Stimulated activated naive CD4-positive, alpha-beta T cell treated with Interleukin-2 at 50 U/mL for 16 hours (primary cell): ENCODE data around the gene FLYWCH1.

Source experiments
- DNase-seq: peaks from one replicate; lab custom pipeline; 2025; lab: John Stamatoyannopoulos, UW

Gene FLYWCH1

DNA sequence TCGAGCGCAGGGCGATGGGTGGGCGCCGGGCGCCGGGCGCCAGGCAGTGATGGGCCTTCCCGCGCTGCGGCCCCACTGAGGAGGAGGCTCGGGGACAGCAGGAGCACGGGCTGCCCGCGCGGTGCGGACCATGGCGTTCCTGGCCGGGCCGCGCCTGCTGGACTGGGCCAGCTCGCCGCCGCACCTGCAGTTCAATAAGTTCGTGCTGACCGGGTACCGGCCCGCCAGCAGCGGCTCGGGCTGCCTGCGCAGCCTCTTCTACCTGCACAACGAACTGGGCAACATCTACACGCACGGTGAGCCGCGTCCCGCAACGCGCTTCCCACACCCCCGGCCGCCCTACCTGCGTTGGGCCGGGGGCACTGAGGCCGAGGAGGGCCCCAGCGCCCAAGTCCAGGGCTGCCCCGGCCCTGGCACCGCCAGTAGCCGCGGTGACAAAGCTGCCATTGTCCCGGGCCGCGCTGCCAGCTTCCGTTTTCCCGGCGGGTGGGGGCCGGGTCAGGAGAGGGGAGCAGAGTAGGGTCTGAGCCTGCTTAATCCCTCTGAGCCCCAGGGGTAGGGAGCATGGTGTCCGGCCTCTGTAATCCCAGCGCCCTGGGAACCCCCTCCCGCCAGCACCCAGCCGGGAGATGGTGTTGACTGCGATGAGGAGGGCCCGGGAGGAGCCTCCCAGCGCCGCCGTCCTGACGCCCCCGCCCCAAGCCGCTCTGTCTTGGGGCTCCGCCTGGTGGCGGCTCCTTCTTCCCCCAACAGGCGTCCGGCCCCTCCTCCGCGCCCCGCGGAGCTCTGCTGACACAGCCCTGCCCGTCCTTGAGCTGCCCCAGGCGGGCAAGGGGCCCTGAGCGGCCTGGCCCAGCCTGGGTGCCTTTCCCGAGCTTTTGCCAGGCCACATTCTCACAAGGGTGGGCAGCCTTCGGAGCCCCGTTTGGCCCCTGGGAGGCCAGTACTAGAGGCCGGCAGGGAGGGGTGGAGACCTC, 58.1 kb downstream of the FLYWCH1 start:
- DNase-seq: peak; percentile 71

DNA sequence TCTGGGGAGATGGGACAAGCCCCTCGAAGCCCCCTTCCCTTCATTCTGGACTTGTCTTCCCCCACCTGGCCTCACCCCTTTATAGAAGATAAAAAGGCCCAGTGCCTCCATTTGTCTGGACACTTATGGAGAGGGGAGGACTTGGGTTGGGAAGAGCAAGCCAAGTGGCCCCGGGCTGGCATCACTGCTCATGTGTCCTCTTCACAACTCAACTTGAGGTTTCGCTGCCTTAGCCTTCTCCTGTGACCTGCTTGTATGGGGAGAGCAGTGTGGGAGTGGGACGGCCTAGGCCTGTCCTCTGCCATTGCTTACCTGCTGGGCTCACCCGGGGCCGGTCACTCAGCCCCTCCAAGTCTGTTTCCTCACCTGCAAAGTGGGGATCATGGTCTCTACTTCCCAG, 58.8 kb downstream of the FLYWCH1 start:
- no peak for DNase-seq

DNA sequence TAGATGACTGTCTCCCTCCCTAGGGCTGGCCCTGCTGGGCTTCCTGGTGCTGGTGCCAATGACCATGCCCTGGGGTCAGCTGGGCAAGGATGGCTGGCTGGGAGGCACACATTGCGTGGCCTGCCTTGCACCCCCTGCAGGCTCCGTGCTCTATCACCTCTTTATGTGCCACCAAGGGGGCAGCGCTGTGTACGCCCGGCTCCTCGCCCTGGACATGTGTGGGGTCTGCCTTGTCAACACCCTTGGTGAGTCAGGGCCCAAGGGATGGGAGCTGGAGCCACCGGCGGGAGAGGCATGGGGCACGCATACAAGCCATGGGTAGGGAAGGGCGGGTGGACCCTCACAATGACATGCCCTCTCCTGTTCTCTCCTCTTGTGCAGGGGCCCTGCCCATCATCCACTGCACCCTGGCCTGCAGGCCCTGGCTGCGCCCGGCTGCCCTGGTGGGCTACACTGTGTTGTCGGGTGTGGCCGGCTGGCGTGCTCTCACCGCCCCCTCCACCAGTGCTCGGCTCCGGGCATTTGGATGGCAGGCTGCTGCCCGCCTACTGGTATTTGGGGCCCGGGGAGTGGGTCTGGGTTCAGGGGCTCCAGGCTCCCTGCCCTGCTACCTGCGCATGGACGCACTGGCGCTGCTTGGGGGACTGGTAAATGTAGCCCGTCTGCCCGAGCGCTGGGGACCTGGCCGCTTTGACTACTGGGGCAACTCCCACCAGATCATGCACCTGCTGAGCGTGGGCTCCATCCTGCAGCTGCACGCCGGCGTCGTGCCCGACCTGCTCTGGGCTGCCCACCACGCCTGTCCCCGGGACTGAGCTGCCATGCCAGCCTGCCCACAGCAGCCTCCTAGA, 59.6 kb downstream of the FLYWCH1 start:
- DNase-seq: no peak

DNA sequence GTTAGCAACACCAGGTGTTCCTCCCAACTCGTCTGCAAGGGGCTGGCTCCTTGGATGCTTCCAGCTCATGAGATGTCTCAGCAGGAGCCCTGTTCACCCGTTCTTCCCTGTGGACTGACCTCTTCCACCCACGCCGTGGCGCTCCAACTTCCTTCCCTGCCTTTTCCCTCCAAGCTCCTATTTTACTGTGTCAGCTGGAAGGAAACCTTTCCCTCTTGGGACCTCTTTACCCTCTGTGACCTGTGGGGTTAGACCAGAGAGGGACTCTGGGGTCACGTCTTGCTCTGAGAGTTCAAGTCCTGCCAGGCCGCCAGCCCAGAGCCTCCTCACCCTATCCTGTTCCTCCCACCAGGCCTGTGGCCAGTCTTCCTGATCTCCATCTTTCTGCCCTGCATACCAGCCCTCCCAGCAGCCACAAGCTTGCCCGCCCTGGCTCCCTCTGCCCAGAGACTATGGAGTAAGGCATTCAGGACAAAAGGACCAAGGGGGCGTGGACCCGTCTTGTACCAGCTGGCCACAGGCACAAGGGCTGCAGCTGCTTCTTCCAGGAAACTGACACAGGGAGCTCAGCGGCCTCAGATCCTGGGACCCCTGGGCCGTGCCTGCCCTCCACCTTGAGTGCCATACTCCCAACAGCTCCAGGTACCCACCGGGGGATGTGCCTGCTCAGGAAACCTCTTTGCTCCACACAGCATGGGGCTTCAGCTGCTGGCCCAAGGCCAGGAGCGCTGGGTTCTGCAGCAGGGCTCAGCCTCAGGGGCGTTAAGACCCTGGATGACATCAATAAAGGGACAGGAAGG, 60.5 kb downstream of the FLYWCH1 start:
- DNase-seq: no peak

DNA sequence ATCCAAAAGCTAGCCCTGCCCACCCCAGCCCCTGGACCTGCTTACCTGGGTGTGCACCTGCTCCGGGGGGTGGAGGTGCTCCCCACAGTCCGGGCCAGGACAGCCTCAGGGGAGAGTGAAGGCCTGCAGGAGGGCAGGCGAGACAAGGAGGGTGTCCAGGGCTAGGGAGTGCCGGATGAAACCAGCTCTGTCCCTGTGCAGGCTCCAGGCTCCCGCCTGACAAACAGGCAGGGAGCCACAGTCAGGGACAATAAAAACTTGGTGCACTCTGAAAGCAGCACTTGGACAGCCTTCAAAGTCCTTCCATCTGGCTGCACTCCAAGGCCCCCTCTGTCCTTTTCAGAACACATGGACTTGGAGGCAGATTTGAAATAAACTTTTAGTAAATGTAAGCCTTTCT, 61.4 kb downstream of the FLYWCH1 start:
- no peak for DNase-seq

DNA sequence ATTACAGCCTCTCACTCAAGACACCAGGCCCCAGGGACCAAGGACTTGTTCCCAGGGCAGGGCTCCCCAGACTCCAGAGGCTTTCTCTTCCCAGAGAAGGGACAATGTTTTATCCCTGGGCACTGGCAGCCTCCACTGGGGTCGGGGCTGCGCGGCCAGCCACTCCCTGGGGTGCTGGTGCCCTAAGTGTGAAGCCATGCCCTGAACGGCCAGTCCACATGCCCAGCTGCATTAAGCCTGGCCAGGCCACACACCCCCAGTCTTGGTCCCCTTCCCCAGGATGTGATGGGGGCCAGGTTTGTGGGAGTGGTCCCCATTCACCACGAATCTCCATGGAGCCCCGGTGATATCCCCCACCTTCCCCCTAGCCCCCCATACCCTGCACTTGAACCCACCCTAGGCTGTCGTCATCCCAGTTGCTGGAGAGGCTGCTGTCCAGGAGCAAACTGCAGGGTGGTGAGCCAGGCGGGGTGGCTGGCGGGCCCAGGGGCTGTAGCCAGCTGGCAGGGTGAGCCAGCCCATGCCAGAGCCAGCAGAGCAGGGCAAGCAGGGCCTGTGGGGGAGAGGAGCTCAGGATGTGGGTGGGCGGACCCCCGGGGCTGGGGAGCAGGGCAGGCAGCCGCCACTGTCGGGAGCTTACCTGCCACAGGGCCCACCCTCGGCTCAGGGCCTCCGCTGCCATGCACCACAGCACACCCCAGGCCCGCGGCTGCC, 62.0 kb downstream of the FLYWCH1 start:
- DNase-seq: no peak

DNA sequence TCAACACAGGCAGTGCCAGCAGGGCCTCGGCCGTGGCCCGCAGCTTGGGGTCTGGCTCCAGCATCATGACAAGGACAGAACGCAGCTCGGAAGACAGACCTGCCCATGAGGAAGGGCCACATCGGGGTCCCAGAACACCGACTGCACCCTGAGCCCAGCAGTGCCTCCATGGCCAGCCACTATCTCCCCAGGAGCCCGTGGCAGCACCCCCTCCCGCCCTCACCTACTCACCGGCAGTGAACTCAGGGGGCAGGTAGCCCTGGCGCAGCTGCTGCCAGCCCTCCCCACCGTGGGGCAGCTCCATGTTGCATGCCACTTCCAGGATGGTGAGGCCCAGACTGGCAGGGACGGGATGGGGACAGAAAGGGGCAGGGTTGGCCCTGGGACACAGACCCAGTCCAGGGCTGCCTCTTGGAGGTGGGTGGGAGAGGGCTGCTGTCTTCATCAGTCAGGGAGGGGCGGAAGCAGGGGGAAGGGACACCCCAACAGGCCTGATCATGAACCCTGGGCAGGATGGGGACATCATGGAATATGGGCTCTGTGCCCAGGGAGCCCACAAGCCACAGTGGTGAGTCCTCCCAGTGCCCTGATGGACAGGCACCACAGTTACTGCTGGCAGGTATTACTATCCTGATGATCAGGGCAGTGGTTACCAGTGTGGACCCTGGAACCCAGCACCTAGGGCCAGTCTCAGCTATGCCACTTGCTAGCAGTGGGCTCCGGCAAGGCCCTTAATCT, 62.8 kb downstream of the FLYWCH1 start:
- DNase-seq: no peak

DNA sequence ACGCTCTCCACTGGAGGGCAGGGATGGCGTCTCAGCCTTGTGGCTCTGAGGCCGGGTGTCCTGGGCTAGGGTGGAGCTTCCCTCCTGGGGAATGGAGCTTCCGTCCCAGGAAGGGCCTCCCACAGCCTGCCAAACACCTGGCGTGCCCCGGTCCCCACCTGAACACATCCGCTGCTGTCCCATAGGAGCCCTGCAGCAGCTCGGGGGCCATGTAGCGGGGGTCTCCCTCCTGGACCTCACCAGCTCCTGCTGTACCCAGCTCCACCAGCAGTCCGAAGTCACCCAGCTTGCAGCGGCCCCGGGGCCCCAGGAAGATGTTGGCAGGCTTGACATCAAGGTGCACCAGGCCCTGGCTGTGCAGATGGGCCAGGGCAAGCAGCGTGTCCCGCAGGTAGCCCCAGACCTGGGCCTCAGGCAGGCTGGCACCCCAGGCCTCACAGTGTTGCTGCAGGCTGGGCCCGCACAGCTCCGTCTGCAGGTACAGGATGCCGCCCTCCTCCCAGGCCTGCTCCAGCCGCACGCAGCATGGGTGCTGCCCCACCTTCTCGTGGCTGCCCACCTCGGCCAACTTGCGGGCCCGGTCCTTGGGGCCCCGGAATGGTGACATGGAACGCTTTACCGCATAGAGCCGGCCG, 63.5 kb downstream of the FLYWCH1 start:
- DNase-seq: no peak

DNA sequence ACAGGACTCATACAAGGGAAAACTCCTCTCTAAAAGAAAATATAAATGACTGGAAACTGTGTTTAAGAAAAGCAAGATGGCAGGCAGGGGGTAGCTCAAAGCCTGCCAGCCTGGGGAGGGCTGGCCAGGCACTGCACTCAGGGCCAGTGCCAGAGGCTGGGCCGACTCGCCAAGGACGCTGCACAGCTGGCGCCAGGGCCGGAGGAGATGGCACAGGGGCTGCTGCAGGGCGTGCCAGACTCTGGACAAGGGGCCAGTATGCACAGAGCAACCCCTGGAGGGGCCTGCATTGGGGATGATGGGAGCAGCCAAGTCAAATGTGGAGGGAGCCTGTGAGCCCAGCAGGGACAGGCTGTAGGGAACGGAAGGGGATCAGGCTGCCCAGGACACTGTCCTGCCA, 64.5 kb downstream of the FLYWCH1 start:
- DNase-seq: no peak

DNA sequence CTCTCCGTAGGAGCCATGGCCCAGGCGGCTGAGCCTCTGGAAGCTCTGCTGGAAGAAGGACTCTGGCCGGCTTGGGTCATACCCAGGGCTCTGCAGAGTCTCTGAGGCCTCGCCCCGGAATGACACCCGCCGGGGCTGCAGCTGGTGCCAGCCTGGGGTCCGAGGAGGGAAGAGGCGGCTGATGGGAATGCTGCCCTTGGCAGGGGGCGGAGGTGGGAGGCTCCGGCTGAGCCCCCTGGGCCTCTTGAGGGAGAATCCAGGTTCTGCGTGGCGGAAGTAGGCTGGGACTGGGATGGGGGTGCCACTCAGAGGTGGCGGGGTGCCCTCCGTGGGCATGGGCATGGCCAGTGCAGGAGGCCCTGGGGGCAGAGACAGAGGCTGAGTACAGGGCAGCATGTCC, 64.9 kb downstream of the FLYWCH1 start:
- no peak for DNase-seq

DNA sequence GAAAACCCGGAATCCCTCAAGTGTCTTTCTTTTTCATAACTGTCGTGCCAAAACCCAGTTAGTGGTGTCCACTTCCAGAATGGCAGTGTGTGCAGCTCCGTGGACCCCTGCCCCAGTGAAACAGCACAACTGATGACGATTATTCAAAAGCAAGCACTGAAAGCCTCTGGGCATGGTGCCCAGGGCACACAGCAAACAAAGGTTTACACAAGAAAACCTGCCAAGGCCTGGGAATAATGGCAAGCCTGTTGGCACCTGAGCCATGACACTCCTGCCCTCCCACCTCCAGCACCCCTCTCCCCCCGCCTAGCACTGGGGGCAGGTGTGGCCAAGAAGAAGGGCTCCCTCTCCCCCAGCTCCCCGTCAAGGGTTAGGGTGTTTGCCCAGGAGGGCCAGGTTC, 65.7 kb downstream of the FLYWCH1 start:
- no peak for DNase-seq

DNA sequence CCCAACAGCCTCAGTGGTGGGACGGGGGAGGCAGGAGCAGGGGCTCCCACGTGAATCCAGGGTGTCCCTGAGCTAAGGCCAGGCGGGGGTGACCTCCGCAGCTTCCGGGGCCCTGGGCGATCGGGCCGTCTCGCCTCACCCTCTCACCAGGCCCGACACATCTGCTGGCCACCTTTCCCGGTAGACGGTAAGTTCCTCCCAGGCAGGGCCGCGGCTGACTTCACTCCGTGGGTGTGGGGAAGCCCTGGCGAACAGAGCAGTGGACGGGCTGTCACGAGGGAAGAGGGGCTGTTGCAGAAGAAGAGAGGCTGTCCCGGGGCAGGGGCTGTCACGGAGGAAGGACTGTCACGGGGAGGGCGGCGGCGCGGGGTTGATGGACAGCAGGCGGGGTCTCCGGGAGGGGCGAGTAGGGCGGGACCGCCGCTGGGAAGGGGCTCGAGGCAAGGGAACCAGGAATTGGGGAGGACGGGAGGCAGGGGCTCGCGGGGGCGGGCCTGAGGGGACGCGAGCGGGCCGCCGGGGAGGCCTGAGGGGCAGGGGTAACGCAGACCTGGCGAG, 68.0 kb downstream of the FLYWCH1 start:
- no peak for DNase-seq

DNA sequence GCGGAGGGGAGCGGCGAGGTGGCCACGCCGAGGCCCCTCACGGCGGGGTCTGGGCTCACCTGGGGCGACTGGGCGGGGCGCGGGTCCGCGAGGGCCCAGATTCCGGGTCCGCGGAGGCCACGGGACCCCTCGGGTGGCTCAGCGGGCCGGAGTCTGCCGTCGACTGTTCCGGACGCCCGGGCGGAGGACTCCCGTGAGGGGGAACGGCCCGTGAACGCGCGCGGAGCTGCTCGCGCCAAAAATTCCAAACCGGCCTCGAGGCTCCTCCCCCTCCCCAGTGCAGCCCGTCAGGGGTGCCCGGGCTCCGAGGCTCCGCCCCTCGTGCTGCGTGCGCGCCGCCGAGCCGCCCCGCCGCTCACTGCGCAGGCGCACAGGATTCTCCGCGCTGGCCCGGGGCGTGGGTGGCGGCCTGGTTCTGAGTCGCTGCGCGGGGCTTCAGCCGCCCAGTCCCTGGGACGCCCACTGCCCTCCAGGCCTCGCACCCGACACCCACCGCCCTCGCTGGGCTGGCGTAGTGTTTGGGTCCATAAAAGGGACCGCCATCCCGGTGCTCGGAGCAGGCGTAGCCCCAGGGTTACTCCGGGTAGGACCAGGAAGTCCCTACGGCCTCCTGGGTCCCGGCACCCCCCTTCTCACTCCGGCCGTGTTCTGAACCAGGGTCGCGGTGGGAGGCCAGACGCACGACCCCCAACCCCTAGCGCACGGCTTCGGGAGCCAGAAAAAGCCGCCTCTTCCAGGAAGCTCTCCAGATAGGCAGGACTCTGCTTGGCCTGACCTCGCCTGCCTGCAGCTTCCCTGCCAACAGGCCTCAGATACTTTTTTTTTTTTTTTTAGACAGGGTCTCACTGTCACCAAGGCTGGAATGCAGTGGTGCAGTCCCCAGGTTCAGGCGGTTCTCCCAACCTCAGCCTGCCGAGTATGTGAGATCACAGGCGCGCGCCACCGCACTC, 68.8 kb downstream of the FLYWCH1 start, which contains the start of gene PKMYT1:
TSS of gene PKMYT1 (minus strand) at position 220 of the 950 bp plus-strand sequence. CDS start 789 bp downstream, outside the sequence.
- DNase-seq: peak; percentile 91

DNA sequence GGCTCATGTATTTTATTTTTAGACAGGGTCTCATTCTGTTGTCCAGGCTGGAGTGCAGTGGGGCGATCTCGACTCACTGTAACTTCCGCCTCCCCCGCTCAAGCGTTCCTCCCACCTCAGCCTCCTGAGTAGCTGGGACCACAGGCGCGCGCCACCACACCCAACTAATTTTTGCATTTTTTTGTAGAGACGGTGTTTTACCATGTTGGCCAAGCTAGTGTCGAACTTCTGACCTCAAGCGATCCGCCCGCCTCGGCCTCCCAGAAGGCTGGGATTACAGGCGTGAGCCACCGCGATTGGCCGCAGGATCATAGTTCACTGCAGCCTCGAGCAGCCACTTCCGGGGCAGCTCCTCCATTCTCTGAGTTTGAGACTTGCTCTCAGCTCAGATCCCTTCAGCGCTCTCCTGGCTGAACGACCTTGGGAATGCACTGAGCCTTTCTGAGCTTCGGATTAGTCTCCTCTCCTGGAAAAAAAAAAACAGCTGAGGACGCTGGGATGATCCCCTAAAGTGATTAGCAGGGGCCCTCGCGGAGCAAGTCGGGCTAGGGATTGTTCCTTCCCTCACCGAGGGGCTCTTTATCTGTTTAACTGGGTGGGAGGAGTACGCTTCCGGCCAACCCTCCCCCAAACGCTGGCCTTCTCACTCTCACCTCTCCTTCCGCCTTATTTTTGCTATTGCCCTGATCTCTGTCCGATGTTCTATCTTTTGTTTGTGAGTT, 69.6 kb downstream of the FLYWCH1 start:
- DNase-seq: no peak

DNA sequence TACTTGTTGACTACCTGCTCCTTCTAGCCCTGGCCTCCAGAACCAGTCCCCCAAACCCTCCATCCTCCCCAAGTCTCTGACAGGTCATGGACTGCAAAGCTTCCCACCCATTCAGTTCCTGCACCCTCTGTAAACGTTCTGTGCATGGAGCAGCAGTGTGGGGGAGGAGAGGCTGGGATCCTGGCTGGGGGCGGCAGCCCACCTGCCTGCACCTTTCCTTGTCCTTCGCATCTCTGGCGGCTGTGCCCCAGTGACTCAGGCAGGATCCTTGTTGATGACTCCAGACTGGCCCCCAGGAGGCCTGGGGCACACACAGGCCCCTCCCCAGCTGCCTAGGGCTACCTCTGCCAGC, 70.1 kb downstream of the FLYWCH1 start:
- no peak for DNase-seq

DNA sequence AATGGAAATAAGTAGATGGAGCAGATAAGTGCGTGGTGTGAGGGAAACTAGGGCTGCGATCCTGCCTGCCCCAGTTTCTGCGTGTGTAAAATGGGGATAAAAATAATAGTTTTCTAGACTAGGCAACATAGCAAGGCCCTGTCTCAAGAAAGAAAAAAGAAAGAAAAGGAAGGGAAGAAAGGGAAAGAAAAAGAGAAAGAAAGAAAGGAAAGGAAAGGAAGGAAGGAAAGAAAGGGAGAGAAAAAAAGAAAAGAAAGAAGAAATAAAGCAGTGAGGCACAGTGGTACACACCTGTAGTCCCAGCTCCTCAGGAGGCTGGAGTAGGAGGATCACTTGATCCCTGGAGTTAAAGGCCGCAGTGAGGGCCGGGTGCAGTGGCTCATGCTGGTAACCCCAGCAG, 70.7 kb downstream of the FLYWCH1 start:
- DNase-seq: no peak

DNA sequence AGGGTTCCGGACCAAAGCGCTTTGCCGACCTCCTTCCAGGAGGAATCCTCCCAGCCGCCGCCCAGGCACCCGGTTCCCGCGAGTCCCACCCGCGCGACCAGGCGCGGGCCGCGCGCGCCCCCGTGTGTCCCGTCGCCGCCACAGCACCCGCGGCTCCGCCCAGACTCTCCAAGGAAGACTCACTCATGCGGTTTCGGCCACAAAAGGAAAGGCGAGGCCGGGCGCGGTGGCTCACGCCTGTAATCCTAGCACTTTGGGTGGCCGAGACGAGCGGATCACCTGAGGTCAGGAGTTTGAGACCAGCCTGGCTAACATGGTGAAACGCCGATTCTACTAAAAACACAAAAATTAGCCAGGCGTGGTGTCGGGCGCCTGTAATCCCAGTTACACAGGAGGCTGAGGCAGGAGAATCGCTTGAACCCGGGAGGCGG, 72.0 kb downstream of the FLYWCH1 start:
- peak; percentile 58 for DNase-seq

DNA sequence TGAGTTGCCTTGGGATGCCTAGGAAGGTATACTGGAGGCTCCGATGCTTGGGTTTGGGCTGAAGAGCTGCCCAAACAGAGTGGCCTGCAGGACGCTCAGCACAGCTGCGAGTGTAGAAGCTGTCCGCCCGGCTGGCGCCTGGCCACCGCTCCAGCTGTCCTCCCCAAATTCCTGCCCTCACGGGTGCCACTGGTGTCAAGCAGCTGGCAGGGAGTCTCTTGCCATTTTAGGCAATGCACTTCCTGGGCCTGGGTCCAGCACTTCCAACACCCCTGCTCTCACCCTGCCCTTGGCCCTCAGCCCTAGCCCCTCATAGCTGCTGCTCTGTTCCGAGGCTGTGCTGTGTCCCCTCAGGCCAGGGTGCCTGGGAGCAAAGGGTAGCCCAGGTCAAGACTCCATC, 73.7 kb downstream of the FLYWCH1 start:
- no peak for DNase-seq
